NCI-H1048 (cell line): Measurements from ENCODE around the gene WIPF2.

ENCODE experiments used
- DNase-seq: peaks from one replicate; lab custom pipeline; 2025; lab: John Stamatoyannopoulos, UW

The WIPF2 gene

GRCh38 chr17:40251576-40251975, 32.5 kb downstream of the WIPF2 start:
- no peak for DNase-seq

GRCh38 chr17:40253565-40253964, 34.5 kb downstream of the WIPF2 start:
- no peak for DNase-seq

- DNase-seq, result no peak
Measured at GRCh38 chr17:40259505-40259904, 40.4 kb downstream of the WIPF2 start.

- DNase-seq, result no peak
Measured at GRCh38 chr17:40260528-40260927, 41.4 kb downstream of the WIPF2 start.

GRCh38 chr17:40264458-40265185, 45.5 kb downstream of the WIPF2 start:
- DNase-seq, result no peak

- DNase-seq, result no peak
Measured at GRCh38 chr17:40265337-40265736, 46.2 kb downstream of the WIPF2 start.

GRCh38 chr17:40266882-40267281, 47.8 kb downstream of the WIPF2 start:
- DNase-seq, result no peak

GRCh38 chr17:40268141-40268712, 49.1 kb downstream of the WIPF2 start:
- no peak for DNase-seq

GRCh38 chr17:40278414-40278813, 59.3 kb downstream of the WIPF2 start:
- DNase-seq, result no peak

- DNase-seq, result no peak
Measured at GRCh38 chr17:40279402-40279801, 60.3 kb downstream of the WIPF2 start.

- no peak for DNase-seq
Measured at GRCh38 chr17:40281663-40282062, 62.6 kb downstream of the WIPF2 start.

GRCh38 chr17:40283662-40284061, 64.6 kb downstream of the WIPF2 start:
- no peak for DNase-seq

- no peak for DNase-seq
Measured at GRCh38 chr17:40284085-40284713, 65.1 kb downstream of the WIPF2 start.

- DNase-seq, result no peak
Measured at GRCh38 chr17:40286473-40286872, 67.4 kb downstream of the WIPF2 start.

GRCh38 chr17:40287159-40287493, 68.0 kb downstream of the WIPF2 start:
- no peak for DNase-seq

GRCh38 chr17:40287494-40288369, 68.6 kb downstream of the WIPF2 start, which contains the start of gene CDC6:
TSS of gene CDC6 (plus strand) at chr17:40287879. CDS start at chr17:40289421, 1,542 bp downstream.
- peak; percentile 97 for DNase-seq

- no peak for DNase-seq
Measured at GRCh38 chr17:40290629-40291280, 71.7 kb downstream of the WIPF2 start.

- no peak for DNase-seq
Measured at GRCh38 chr17:40291281-40291664, 72.2 kb downstream of the WIPF2 start.

- no peak for DNase-seq
Measured at GRCh38 chr17:40293363-40293762, 74.3 kb downstream of the WIPF2 start.

- DNase-seq, result no peak
Measured at GRCh38 chr17:40295488-40296436, 76.7 kb downstream of the WIPF2 start.

- no peak for DNase-seq
Measured at GRCh38 chr17:40297511-40297910, 78.4 kb downstream of the WIPF2 start.
